Measurements from ENCODE around the gene PLA2G2F. TPM values are rescaled to one million over a fixed set of nuclear protein-coding genes. Genes with fewer than 3 reads are reported as not detected.

PLA2G2F gene
- total and polyA plus RNA-seq, 7 donors = 0.03 TPM; not detected in 6

GRCh38 chr1:20123722-20124455, 15.2 kb upstream of the PLA2G2F start:
- no peak overlapping the region for H3K4me3 ChIP-seq
- TF ChIP-seq CTCF (IDR thresholded peaks at IDR 0.05) = no peak

GRCh38 chr1:20124456-20125057, 14.6 kb upstream of the PLA2G2F start:
- TF ChIP-seq CTCF (IDR thresholded peaks at IDR 0.05) = no peak
- Histone ChIP-seq H3K9me3 (no peaks in the 10 kb centered on the region), H3K27me3 (ENCODE audit: insufficient read depth in 3 of 3, low read length in 2 of 3) (peaks cover 0 to 18% (median 3%) of the 10 kb centered on the region in 3 donors), H3K27ac (no peak overlapping the region), H3K4me3 (no peak overlapping the region), H3K4me1 (no peaks in the 10 kb centered on the region), H3K36me3 (ENCODE audit: insufficient read depth in 1 of 2, low read depth in 1 of 2) (no peaks in the 10 kb centered on the region)
- ATAC-seq (peak; percentile 61 to 88 (median 75)), DNase-seq (no peak)
- WGBS, 3 donors = 23 to 61% (median 28%) methylated on average over 7 of the region's 7 CpGs
- intact Hi-C loops (cut with DNase I) = no loop called here

More at GRCh38 chr1:20123722-20124455, 15.2 kb upstream of the PLA2G2F start:
- DNase-seq (no peak), ATAC-seq (no peak)
- no peaks in the 10 kb centered on the region for H3K9me3 ChIP-seq
- no peaks in the 10 kb centered on the region for H3K4me1 ChIP-seq
- 62 to 72% (median 62%) methylated on average over 10 of the region's 10 CpGs for WGBS, 3 donors
- no peak overlapping the region for H3K27ac ChIP-seq
- no peaks in the 10 kb centered on the region for H3K36me3 ChIP-seq (ENCODE audit: insufficient read depth in 1 of 2, low read depth in 1 of 2)
- intact Hi-C loops (cut with DNase I) = no loop called here
- peaks cover 0 to 18% (median 3%) of the 10 kb centered on the region in 3 donors for H3K27me3 ChIP-seq (ENCODE audit: insufficient read depth in 3 of 3, low read length in 2 of 3)

GRCh38 chr1:20125100-20125499, 14.0 kb upstream of the PLA2G2F start:
- intact Hi-C loops (cut with DNase I) = no loop called here

GRCh38 chr1:20126041-20126805, 12.9 kb upstream of the PLA2G2F start:
- no peaks in the 10 kb centered on the region for H3K9me3 ChIP-seq
- no peak for ATAC-seq

More at GRCh38 chr1:20125100-20125499, 14.0 kb upstream of the PLA2G2F start:
- TF ChIP-seq CTCF (IDR thresholded peaks at IDR 0.05) = no peak
- H3K27me3 ChIP-seq (ENCODE audit: insufficient read depth in 3 of 3, low read length in 2 of 3) = peaks cover 0 to 18% (median 3%) of the 10 kb centered on the region in 3 donors
- no peak for DNase-seq
- no peaks in the 10 kb centered on the region for H3K9me3 ChIP-seq
- no peaks in the 10 kb centered on the region for H3K4me1 ChIP-seq
- no peak overlapping the region for H3K4me3 ChIP-seq
- no peak overlapping the region for H3K27ac ChIP-seq
- H3K36me3 ChIP-seq (ENCODE audit: insufficient read depth in 1 of 2, low read depth in 1 of 2) = no peaks in the 10 kb centered on the region
- no peak for ATAC-seq
- WGBS, 3 donors = 50 to 60% (median 52%) methylated on average over 10 of the region's 10 CpGs

More at GRCh38 chr1:20126041-20126805, 12.9 kb upstream of the PLA2G2F start:
- Histone ChIP-seq H3K4me3 (no peak overlapping the region), H3K27ac (no peak overlapping the region), H3K27me3 (ENCODE audit: insufficient read depth in 3 of 3, low read length in 2 of 3) (peaks cover 0 to 18% (median 3%) of the 10 kb centered on the region in 3 donors), H3K4me1 (no peaks in the 10 kb centered on the region), H3K36me3 (ENCODE audit: insufficient read depth in 1 of 2, low read depth in 1 of 2) (no peaks in the 10 kb centered on the region)
- intact Hi-C loops (cut with DNase I) = no loop called here
- no peak for DNase-seq
- WGBS, 3 donors = 63 to 69% (median 64%) methylated on average over 9 of the region's 9 CpGs
- TF ChIP-seq CTCF (IDR thresholded peaks at IDR 0.05) = no peak

Data from psoas muscle (tissue), 8 donors.